NCI-H748 (cell line): ENCODE measurements around the gene PAPLN.
"Not testable (repeated sequence)": the region's sequence is repeated elsewhere in the genome, so short reads cannot be mapped to it uniquely, and the experiment has no call there.

Experiments
- DNase-seq: peaks from one replicate; lab custom pipeline; 2025; ENCODE audit not compliant: unreplicated experiment; lab: John Stamatoyannopoulos, UW

The PAPLN gene

DNA sequence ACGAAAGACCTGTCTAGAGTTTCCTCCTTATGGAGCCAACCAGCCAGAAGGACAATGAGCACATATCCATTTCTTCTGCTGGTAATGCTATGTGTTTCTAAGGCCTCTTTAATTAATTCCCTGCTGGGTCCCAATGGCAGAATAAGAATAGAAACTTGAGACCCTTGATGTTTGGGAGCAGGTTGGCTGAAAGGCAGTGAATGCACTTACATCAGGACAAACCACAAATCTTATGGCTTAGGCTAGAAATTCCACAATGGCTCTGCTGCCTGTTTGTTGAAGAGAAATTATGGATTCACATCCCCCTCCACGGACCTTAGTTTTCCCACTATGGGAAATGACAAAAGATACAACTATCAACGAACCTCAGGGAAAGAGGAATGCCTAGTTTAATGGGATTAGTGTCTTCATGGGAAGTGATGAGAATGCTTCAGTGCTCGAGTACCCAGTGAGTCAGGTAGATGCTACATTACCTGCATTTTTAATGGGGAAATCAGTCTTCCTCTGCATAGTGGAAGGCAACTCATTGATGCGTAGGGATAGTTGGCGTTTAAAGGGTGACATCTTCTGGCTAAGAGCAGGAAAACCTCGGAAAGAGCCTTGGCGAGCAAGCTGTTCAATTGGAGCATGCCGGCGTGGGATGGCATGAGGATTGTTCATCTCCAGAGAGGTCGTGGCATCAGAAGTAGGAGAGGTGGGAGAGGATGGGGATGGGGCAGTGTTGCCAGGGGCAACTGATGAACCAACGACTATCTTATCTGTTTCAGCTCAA lies 46.5 kb downstream of the PAPLN start:
- peak; percentile 30 for DNase-seq

DNA sequence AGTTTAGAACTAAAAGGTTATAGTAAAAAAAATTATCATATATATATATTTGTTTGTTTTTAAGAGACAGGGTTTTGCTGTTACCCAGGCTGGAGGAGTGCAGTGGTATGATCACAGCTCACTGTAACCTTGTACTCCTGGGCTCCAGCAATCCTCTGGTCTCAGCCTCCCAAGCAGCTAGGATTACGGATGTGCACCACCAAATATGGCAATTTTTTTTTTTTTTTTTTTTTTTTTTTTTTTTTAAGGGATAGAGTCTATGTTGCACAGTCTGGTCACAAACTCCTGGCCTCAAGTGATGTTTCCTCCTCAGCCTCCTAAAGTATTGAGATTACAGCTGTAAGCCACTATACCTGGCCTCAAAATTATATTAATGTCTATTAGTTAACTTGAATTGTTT lies 48.7 kb downstream of the PAPLN start:
- no peak for DNase-seq

DNA sequence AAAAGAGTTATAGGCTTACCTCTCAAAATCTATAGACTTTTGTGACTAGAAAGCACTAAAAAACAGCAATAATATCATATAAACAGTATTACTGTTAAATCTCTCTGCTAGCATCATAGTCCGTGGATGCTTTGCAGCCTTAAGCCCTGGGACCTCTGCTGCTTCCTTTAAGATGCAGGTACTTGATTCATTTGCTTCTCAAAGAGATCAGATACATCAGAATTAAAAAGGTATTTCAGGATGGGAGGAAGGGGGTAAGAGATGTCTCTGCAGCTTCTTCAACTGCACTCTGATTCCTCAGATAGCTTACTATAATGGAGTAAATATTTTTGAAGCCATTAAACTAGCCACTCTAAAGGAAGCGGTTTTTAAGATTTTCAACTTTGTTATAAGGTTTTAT lies 49.3 kb downstream of the PAPLN start:
- no peak for DNase-seq

DNA sequence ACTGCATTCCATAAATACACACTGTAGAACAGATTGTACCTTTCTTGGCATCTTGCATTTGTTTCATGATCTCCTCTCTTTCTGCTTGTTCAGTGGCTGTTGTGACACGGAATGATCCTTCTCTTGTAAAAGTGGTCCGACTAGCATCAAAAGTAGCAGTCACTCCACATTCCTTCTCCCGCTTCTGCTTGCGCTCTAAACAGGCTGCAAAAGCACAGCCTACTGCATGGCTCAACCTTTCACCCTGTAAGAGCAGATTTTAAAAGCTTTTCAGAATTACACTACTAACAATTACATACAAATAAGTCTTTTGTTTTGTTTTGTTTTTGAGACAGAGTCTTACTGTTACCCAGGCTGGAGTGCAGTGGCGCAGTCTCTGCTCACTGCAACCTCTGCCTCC lies 49.8 kb downstream of the PAPLN start:
- no peak for DNase-seq

DNA sequence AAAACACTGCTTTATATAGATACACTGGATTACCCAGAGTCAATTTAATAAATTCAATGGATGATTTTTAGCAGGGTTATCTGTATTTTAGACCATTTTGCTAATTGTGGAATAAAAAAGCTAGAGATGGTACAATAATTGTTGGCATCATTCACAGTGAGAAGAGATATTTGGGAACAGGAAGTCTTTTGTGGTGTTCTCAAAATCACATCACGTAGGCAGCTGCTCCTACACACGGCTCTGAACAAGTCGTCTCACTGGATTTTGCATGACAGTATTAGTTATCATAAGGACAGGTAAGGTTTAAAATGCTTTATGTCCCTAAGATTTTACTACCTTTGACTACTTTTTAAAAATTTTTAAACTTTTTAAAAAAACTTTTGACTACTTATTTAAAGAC lies 52.0 kb downstream of the PAPLN start:
- no peak for DNase-seq

DNA sequence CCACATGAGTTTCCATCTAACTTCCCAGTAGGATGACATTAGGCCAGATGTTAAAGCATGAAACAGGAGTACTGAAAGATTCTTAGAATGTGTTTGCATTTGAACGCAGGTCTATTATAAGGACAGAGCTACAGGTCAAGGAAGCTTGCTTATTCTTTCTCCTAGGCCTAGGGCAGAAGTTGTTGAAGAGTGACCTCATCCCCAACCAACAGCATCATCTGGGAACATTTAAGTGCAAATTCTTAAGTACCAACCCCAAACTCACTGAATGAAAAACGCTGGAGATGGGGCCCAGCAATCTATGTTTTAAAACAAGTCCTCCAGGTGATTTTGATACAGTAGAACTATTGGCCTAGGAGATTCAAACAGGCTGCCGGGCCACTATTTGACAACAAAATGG lies 52.4 kb downstream of the PAPLN start:
- DNase-seq = no peak

DNA sequence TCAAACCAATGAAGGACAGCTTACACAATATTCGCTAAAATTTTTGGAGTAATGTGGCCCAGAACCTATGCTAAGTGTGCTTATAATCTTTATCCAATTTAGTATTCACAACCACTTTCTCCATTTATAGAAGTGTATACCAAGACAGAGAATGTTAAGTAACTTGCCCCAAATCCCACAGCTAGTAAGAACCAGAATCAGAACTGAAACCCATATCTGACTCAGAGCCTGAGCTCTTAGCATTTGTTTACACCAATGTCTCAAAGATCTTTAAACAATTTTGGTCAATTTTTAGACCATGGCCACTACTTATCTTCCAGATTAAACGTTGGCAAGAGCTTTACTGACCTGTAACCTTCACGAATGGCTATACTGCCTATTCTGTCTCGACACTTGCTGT lies 53.0 kb downstream of the PAPLN start:
- no peak for DNase-seq

DNA sequence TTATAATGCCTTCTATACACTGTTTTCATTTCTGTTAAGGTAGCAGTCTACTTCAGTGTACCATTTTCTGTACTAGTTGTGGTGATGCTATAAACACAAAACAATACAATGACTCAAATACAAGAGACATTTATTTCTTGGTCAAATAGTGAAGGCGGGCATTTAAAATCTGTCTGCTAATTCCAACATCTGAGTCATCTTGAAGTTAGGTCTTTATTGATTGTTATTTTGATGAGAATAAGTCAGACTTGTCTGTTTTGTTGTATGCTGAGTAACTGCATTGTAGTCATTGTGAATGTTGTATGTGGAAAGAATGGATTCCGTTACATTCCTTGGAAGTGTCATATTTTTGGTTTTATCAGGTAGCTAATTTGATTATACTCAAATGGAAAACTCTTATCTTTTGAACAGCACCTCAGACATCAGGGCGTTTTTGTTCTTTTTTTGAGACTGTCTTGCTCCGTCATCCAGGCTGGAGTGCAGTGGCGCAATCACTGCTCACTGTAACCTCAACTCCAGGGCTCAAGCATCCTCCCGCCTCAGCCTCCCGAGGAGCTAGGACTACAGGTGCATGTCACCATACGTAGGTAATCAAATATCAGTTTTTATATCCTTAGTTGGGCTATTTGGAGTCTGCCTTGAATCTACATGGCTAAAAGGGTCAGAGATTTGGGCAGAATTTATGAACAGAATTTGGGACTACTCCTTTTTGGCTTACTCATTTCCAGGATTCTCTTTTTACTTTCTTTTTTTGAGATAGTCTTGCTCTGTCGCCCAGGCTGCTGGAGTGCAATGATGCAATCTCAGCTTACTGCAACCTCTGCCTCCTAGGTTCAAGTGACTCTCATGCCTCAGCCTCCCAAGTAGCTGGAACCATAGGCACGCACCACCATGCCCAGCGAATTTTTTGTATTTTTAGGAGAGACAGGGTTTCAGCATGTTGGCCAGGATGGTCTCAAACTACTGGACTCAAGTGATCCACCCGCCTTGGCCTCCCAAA lies 56.8 kb downstream of the PAPLN start:
- no peak for DNase-seq

DNA sequence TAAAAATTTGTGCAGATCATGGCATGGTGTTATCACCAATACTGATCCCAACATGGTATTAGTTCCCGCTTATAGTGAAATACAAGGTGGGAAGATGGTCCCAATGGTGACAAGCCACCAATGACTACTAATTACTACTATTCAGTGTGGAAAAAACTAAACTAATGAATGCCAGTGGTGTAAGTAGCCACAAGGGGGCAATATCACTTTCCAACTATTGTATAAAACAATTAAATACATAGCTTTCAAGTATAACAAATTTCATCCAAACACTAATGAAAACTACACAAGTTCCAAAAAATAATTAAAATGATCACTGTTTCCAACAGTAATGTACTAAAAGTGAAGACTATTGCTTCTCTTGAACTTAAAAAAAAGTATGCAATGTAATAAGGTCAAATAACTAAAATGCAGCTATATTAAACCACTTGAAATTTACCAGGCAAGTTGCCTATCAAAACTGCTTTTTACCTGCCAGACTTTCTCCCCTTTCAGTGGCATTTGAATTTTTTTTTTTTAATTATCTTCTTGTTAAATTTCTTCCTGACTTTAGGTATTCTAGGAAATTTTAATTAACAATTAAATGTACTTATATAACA lies 58.0 kb downstream of the PAPLN start:
- DNase-seq = peak; percentile 48

DNA sequence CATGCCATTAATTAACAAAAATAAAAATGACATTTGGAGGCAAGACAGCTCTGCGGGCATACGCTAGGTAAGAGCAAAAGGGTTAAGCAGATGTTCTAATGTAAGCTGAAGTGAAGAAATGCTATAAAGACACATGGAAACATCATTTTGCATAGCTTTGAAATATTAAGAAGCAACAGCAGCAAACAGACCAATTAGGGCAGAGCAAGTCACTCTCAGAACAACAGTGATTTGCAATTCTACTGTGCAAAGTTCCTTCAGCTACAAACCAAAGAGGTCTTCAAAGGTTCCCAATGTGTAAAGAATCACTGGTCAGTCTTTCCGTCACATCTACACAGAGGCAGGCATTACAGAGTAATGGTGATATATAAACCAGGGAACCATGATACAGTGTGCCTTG lies 68.2 kb downstream of the PAPLN start:
- no peak for DNase-seq

DNA sequence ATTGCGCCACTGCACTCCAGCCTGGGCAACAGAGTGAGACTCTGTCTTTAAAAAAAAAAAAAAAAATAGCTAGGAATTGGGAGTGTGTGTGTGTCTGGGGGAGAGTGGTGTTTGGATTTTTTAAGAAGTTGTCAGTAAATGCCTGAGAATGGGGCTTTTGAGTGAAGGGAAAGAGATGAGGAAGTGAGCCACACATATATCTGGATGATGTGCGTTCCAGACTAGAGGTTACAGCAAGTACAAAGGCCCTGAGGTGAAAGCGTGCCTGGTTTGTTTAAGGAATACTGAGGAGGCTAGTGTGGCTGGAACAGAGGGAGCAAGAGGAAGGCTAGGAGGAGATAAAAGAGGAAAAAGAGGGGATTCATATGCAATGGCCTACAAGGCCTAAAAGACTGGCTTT lies 70.0 kb downstream of the PAPLN start:
- DNase-seq = no peak

DNA sequence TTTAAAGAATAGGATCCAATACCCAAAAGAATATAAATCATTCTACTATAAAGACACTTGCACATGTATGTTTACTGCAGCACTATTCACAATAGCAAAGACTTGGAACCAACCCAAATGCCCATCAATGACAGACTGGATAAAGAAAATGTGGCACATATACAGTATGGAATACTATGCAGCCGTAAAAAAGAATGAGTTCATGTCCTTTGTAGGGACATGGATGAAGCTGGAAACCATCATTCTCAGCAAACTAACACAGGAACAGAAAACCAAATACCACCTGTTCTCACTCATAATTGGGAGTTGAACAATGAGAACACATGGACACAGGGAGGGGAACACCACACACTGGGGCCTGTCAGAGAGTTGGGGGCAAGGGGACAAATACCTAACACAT lies 71.9 kb downstream of the PAPLN start:
- not testable (repeated sequence) for DNase-seq

DNA sequence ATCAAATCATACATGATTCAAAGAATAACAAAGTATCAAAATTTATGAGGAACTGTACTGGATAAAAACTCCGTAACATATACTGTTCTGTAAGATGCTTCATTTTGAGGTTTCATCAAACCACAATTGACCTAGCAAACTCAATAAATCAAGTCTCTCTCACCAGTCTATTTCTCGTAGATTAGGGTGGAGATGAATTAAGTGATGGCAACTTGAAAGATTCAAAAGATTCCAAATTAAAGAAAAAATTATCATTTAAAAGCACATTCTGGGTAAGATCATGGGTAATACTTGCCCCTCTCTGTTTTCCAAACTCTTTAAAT lies 74.4 kb downstream of the PAPLN start:
- DNase-seq = no peak

DNA sequence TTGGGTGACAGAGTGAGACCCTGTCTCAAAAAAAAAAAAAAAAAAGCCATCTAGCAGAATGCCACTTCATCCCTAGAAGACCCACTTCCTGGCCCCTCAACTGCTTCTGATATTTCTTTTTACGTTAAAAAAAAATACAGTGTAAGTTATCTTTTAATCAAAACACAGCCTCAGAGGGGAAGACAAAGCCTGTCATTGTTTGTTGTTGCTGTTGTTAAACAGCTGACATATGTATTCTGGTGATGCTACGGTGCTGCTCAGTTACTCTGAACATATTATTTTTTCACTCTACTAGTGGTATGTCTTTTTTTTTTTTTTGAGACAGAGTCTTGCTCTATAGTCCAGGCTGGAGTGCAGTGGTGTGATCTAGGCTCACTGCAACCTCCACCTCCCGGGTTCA lies 75.4 kb downstream of the PAPLN start:
- no peak for DNase-seq

DNA sequence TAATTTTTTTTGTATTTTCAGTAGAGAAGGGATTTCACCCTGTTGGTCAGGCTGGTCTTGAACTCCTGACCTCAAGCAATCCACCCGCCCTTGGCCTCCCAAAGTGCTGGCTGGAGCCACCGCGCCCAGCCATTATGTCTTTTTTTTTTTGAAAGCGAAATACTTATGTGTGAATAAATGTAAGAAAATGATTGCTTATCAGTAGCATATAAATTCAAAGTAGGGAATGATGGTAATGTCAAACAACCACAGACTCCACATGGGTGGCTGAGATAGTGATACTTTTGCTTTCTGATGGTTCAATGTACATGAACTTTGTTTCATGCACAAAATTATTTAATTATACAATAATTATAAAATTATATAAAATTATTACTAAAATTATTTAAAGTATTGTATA lies 75.8 kb downstream of the PAPLN start:
- DNase-seq = no peak

DNA sequence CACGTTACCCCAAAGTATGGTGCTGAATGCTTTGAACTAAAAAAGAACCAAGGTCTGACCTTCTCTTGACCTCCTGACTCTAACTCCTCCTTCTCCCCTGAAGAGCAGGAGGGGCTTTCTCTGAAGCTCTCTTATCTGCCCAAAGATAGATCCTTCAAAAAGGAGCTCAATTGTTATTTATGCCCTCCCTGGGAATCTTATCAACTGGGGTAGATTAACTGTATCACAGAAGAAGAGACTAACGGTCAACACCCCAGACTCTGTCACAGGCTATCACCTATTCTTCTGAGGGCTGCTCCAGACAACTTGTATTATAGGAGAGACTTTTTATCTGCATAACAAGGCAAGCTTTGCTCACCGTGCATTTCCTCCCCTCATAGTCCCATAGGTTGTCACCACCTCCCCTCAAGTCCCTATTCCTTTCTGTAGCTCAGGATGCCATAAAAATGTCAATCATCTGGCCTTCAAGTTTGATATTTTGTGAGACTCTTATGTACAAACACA lies 86.6 kb downstream of the PAPLN start:
- DNase-seq = no peak
